Activated effector memory CD4-positive, alpha-beta T cell treated with Interleukin-2 at 50 U/mL for 16 hours (primary cell): ENCODE results near the gene ABCG5.

Experiments
- DNase-seq: peaks from one replicate; pipeline ENCODE4 v3.0.0-alpha.2; 2020

The ABCG5 gene

GRCh38 chr2:43841949-43842865, 3.6 kb upstream of the ABCG5 start:
- DNase-seq: no peak

GRCh38 chr2:43840965-43841364, 2.3 kb upstream of the ABCG5 start:
- no peak for DNase-seq

- DNase-seq: no peak
Observed at GRCh38 chr2:43839776-43840564, 1.3 kb upstream of the ABCG5 start.

- no peak for DNase-seq
Observed at GRCh38 chr2:43837831-43838559, 644 bp downstream of the ABCG5 start.

GRCh38 chr2:43837033-43837432, 1.6 kb downstream of the ABCG5 start:
- no peak for DNase-seq

GRCh38 chr2:43832457-43832856, 6.2 kb downstream of the ABCG5 start:
- no peak for DNase-seq

GRCh38 chr2:43831543-43832294, 6.9 kb downstream of the ABCG5 start:
- no peak for DNase-seq

- DNase-seq: no peak
Observed at GRCh38 chr2:43826305-43827250, 12.1 kb downstream of the ABCG5 start.

- DNase-seq: no peak
Observed at GRCh38 chr2:43825841-43826240, 12.8 kb downstream of the ABCG5 start.

- no peak for DNase-seq
Observed at GRCh38 chr2:43824951-43825493, 13.6 kb downstream of the ABCG5 start.

- DNase-seq: no peak
Observed at GRCh38 chr2:43824512-43824911, 14.1 kb downstream of the ABCG5 start.

GRCh38 chr2:43823751-43824150, 14.9 kb downstream of the ABCG5 start:
- no peak for DNase-seq

GRCh38 chr2:43822839-43823238, 15.8 kb downstream of the ABCG5 start:
- no peak for DNase-seq

- no peak for DNase-seq
Observed at GRCh38 chr2:43819491-43820163, 19.0 kb downstream of the ABCG5 start.

- no peak for DNase-seq
Observed at GRCh38 chr2:43818761-43819160, 19.9 kb downstream of the ABCG5 start.

GRCh38 chr2:43814711-43815110, 23.9 kb downstream of the ABCG5 start:
- no peak for DNase-seq

GRCh38 chr2:43812947-43813346, 25.7 kb downstream of the ABCG5 start:
- DNase-seq: no peak

GRCh38 chr2:43812006-43812405, 26.6 kb downstream of the ABCG5 start:
- DNase-seq: no peak

- no peak for DNase-seq
Observed at GRCh38 chr2:43810888-43811287, 27.8 kb downstream of the ABCG5 start.

- no peak for DNase-seq
Observed at GRCh38 chr2:43810452-43810851, 28.2 kb downstream of the ABCG5 start.

GRCh38 chr2:43806719-43807031, 32.0 kb downstream of the ABCG5 start:
- no peak for DNase-seq
